NCI-H2227 treated with DMSO at 0.1 percent for 48 hours (cell line): ENCODE results near the gene PPARA.

Source experiments
- DNase-seq: peaks from one replicate; lab custom pipeline; 2025; lab: John Stamatoyannopoulos, UW

The PPARA gene

DNA sequence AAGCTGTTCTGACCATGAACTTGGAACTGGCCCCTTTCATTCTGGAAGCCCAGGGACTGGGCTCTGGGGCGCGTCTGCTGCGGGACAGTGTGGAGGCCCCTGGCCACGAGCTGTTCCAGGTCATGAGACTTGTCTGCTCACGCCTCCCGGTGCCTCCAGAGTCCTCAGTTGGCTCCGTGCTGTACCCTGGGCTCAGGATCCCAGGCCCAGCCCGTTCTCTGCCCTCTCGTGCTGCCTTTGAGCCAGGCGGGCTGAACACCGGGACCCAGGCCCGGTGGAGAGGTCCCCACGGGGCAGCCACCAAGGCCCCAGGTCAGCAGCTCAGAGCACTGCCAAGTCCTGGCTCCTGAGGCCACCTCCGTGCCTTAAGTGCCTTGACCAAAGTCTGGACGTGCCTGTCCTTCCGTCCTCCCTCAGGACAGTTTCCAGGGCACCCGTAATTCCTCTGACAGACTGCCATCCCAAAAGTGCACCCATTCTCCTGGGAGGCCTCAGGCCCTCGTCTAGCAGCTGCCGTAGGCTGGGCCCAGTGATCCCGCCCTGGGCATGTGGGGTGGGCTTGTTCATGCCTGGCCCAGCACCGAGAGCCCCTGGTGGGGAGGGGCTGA, 36.3 kb upstream of the PPARA start:
- no peak for DNase-seq

DNA sequence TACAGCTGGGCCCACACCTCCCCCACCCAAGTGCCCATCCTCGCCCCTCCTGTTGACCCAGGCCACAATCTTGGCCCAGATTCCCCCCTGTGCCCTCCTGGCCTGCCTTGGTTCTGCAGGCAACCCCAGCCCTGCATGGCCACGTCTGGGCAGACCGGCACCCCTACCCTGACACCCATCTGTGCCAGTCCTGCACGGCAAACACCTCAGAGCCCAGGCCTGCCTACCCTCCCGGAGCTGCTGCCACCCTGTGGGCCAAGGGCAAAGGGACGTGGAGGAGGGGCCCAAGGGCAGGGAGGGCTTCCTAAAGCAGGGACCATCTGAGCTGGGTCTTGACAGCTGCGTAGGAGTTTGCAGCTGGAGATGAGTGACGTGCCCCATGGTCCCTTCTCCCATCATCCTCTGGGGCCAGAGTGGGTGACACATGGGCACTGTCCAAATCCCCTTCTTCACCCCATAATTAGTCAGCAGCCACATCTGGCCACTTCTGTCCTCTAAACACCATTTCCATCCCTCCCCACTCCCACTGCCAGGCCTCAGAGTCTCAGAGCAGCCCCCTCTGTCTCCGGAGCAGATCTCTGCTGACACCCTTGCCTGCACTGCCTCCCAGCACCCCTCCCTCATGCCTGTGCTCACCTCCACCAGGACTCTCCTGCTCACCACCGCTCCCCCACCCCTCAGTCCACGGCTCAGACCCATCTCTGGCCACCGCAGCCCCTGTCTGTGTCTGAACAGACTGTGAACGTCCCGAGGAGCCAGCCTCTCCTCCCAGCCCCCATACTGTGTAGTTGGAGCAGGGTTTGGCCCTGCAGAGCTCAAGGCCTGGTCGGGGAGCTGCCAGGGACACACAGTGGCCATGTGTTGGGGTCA, 35.6 kb upstream of the PPARA start:
- no peak for DNase-seq

DNA sequence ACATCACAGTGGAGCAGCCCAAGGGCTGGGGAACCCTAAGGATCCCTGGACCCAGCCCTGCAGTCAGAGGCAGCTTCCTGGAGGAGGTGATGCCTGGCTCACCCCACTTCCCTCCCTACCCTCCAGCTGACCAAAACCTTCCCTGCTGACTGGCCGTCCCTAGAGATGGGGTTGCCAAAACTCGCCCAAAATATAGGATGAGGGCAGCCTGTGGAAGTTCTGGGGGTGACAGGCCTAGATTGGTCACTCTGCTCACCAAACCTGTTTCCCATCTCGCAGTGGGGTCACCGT, 35.0 kb upstream of the PPARA start:
- no peak for DNase-seq

DNA sequence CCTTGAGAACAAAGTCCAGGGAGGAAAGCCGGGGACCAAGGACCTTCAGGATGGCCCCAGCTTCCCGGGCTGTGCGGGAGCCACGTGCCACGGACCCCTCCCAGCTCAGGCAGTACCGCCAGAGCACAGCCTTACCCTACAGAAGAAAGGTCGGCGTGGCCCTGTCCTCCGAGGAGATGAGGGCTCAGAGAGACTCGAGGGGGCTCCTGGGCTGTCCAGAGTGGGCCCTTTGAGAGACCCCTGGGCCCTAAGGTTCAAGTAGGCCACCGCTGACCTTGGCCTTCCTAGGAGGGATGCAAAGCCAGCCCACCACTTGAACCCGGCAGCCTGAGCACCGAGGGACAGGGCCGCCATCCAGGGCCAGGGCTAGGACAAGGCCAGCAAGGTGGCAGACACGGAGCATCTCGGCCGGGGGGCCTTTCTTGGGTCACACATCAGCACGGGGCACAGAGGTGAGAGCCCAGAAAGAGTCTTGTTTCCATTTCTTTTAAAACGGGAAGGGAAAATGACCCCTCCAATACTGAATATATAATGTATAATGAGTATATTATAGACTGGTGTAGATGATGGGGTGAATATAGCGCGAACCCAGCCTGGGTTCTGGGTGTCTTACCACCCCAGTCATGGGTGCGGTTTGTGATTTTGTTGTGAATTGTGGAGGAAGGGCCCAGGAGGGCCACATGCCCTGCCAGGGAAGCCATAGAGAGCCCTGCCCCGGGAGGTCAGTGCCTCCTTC, 34.4 kb upstream of the PPARA start:
- DNase-seq, result no peak

DNA sequence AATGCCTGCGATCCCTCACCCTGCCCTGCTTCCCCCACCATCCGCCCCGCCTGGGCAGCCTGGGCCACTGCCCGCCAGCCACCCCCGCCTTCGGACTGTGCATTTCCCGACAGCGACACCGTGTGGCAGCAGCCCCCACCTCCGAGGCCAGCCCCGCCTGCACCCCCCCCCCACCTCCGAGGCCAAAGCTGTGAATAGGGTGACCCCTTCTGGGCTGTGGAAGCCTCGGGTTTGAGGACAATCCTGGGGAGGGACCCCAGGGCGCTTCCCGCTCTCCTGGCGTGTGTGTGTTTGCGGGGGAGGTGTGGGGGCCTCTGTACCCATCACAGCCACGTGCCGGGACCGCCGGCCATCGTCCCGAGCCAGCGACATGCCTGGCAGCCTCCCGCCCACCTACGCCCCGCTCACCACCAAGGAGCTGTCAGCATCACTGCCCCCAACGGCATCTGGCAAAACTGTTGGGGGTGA, 33.8 kb upstream of the PPARA start:
- DNase-seq, result no peak

DNA sequence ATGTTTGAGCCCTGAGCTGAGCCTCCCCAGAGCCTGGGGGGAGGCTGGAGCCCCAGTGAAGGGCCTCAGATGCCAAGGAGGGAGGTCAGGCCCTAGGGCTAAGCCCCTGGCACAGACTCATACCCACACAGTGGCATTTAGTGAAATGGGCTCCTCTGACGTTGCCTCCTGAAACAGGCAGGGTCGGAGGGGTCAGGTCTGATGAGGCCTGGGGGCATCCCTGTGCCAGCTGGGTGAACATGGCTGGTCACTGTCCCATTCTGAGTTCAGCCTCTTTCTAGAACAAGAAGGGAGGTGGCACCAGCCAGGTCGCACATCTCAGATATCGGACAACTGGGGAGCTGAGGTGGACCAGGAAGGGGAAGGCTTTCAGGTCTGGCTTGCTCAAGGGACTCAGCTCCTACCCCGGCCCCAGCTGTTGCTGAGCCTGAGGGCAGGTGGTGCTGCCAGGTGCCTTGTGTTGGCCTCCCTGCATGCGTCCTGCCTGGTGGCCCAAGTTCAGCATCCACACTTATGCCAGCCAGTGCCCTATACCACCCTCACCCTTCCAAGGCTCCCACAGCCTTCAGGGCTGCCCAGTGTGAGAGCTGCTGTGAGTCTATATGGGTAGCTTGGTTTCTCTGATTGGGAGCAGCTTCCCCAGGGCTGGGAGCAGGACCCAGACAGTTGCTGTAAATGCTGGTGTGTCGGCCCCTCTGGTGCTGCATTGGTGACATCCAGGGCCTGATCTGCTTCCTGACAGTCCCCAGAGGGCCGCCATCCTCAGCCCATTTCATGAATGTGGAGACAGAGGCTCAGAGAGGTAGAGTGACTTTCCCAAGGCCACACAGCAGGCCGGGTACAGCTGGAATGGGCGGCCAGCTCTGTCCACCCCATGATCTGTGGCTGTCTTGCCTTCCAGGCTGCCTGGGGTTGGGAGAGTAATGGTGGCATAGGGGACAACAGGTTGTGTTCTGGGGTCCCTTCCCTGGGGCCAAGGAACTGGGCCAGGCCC, 32.8 kb upstream of the PPARA start:
- no peak for DNase-seq

DNA sequence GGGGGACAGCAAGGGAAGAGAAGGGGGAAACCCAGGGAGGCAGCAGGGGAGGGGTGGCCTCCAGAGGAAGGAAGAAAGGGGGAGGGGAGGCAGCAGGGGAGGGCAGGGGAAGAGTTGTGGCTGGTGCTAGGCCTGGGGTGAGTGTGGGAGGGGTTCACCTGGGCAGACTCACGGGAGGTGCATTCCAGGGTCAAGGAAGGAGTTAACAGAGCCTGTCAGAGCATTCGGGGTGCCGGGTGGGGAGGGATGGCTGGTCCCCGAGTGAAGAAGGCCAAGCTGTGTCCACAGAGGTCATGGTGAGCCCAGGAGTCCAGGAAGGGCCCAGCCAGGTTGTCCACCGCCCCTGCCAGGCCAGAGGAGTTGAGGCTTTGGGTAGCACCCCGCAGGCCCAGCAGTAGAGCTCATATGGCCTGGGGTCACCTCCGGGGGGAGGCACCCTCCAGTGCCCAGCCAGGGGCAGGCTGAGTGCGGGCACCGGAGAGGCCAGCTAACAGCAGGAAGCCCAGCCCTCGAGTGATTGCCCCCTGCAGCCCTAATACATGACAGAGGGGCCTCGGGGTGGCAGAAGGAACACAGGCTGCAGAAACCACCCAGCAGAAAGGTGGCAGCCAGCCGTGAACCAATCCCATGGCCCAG, 31.1 kb upstream of the PPARA start:
- no peak for DNase-seq

DNA sequence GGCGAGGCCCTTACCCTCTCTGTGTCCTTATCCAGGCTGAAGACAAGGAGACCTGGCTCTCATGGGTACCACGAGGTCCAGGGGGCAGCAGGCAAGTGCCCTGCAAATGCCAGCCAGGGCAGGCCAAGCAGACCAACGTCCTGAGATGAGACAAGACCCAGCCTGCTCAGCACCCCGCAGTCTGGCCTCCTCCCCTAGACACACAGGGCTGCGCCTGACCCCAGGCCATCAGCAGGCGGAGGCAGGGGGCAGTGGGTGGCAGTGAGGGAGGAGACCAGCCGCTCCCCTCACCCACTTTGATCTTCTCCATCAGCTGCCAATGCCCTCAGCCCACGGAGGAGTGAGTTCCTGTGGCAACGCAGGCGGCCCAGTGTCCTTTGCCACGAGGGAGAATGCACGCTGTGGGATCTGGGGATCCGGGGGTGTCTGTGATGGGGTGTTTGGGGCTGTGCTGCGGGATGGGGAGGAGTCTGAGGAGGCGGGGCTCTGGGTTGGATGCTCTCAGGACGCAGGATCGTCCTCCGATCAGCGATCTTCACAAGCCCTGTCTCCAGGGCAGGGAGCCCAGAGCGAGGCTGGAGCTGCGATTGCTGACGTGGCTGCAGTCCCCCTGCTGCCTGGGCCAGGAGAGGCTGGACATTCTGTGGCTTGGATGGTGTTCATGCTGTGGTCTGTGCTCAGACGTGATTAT, 30.5 kb upstream of the PPARA start:
- no peak for DNase-seq

DNA sequence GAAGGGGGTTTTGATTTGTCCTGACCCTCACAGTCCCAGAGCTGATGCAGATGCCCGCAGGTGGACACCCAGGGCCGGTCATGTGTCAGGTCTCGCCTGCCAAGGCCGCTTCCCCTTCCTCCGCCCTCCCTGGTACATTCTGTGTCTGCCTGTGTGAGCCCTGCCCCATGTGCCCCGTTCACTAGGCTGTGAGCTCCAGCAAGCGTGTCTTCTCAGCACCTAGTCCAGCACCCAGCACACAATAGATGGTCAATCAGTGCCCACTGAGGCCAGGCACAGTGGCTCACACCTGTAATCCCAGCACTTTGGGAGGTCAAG, 29.9 kb upstream of the PPARA start:
- no peak for DNase-seq

DNA sequence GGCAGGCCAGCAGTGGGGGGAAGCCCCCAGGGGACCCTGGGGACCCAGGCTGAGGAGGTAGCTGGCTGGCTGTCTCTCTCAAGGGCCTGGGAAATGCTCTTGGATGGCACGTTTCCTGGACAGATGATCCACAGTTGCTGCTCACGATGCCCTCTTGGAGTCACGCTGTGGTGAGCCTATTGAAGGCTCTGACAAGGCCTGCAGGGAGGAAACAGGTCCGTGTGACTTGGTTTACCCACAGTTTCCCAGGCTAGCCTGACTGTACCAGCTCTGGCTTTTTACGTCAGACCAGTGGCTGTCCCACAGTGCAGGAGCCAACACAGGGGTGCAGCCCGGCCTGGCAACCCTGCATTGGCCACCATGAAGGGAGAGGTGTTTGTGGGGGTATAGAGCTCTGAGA, 29.2 kb upstream of the PPARA start:
- DNase-seq, result no peak

DNA sequence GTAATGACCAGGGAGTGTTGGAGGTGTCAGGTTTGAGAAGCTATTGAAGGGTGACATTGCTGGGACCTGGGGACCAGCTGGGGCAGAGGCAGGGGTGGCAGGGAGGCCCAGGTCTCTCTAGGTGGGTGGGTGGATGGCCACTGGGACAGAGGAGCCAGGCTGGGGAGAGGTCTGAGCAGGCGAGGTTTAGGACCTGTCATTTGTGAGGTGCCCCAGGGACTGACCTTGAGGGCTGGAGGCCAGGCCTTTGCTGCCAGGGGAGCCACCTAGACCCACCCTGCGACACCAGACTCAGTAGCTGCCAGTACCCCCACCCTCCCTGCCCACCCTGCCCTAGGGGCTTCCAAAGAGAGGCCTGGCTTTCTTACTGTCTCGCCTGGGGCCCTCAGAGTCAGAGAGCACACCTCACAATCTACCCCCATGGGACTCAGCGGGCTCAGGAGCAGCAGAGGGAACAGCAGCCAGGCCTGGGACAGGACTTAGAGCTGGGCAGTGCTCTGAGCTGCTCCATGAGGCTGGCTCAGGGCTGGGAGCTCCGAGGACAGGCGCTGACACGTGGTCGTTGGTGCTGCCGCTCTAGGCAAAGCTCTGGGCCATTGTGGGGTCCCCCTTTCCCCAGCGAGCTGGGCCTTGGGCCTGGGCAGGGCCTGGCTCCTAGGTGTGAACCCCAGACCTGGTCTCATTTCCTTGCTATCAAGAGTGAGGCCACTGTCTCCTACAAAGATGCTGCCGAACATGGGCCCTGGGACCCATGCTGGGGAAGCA, 28.6 kb upstream of the PPARA start:
- DNase-seq, result no peak

DNA sequence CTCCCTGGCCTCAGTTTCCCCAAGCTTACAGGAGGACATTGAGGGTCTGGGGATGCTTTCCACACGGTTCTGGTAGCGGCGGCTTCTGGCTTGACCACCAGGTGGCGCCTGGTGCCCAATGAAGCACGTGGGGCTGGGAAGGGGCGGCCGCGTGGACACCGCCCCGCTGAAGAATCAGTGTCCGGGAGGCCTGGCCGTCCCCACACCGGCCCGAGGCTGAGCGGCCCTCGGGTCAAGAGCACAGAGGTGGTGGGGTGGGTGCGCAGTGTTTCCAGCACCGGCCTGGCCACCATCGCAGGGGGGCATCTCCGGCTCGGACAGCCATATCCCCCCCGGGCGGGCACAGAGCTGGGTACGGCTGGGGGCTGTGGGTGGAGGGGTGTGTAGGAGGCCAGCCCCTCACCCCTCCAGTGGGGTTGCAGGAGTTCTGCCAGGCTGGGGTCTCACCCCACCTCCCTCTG, 27.8 kb upstream of the PPARA start:
- DNase-seq, result peak; percentile 7

DNA sequence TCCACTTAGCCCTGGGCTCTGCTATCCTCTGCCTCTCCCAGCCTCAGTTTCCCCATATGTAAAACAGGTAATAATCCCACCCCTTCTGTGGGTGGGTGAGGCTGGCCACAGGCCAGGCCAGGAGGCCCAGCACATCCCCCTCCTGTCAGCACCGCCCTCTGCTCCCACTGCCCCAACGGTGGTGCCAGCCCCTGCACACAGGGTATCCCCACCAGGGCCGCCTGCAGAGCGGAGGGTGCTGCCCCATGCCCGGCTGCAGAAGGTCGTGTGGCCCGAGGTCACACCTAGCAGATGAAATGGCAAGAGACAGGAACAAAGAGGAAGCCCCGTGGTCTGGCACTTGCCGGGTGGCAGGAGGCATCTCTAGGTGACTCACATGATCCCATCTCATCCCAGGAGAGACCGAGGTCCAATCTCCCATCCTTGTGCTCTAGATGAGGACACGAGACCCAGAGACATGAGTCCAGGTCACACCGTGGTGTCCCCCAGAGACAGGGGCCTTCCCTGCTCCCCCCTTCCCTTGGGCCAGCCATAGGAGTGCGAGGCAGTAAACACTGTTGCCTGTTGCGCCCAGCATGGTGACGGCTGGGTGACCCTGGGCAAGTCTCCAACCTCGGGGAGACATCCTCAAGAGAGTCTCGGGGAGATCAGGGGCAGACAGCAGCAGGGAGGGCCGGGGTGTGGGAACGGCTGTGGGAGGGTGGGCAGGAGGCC, 27.2 kb upstream of the PPARA start:
- no peak for DNase-seq

DNA sequence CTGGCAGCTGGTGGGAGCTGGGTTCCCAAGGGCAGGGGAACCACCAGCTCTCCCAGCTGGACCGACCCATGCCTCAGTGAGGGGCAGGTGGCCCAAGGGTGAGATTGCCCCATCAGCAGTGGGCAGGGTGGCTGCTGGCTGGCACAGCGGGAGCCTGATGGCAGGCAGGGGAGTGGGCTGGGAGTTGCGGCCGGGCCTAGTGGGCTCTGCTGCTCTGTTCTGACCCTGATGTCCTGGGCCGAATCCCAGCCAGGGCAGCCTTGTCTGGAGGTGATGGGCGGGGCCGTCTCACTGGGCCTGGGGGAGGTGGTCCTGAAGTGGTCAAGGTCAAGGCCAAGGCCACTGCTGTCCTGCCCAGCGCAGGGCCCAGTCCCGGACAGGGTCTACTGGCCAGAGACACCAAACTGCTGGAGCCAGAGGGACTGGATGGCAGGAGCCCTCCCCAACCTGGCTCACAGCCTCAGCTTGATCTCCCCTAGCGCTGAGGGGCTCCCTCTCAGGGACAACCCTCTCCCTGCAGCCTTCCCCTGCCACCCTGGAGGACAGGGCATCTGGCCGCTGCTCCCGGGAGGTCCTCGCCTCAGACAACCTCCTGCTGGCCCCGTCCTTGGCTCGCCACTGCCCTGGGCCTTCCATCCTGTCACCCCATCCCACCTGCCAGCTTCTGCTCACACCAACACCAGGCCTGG, 26.5 kb upstream of the PPARA start:
- no peak for DNase-seq

DNA sequence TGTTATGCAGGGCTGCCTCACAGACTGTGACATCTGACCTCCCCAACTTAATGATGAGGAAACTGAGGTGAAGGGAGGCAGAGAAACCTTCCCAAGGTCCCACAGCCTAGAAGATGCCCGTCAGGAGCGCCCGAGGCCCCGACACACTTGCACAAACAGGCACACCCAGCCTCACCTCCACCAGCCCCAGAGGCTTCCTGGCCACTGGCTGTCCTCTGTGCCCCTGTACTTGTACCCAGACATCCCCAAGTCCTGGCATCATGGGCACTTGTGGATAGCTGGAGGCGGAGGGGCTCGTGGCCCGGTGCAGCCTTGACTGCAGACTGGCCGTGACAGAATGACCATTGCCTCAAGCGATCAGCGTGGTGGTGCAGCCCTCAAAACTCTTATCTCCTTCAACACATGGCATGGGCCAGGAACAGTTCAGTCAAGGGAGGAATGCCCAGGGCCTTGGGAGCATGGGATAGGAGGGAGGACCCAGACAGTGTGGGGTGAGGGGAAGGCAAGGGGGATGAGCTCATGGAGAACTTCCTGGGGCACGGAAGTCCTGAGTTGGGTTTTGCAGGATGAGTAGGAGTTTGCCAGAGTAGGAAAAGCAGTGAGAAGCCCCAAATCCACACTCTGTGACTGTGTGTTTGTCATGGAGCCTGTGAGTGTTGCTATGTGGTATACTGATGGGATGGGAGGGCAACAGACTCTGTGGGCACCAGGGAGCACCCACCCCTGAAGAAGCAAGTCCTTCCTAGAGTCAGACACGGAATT, 25.8 kb upstream of the PPARA start:
- DNase-seq, result no peak

DNA sequence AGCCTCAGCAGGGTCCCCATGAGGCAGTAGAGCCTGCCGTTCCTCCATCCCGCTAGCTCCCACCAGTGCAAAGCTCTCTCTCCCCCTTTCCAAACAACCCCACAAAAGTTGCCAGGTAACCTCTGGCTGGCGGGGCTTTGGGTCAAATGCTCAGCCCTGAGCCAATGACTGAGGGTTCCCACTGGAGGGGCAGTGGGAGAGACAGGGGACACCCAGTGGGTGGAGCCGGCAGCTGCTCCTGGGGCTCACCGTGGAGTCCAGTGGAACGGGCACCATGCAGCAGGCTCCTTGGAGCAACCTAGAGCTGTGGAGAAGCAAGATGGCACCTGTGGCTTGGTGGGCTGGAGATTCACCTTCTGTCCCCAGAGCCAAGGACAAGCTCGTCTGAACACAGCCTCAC, 25.0 kb upstream of the PPARA start:
- no peak for DNase-seq

DNA sequence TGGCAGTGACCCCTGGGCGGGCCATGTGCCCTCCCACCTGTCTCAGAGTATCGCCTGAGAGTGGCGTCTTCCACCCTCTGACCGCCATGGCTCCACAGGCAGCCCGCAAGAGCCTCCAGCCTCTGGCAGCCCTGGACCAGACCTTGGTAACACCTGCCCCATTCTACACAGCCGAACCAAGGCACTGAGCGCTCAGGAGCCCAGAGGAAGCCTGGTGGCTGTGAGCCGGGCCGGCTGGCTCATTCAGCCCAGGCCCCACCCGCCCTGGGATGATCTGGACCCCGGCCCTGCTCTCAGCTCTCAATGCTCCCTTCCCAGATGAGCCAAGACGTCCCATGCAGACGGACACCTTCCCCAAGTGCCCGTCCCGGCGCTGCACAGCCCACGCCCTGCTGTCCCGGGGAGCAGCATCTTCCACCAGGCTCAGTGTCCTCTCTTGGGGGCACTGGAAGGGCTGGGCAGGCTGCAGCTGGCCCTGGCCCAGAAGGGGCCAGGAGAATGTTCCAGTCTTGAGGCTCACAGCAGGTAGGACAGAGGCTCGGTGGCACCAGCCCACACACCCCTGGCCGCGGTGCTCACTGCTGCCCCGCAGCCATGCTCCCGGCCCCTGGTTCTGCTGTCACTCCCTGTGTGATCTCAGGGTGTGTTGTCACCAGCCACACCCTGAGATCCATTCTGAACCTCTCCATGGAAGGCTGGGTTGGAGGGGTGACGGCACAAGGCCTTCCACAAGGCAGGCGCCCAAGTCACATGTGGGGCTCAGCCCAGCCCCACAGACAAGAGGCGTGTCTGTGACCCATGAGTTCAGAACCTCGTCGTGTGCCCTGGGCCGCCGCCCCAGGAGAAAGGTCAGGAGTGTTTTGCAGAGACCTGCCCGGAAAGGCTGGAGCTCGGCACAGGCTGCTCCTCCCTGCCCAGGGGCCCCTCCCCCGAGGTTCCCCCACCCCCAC, 24.2 kb upstream of the PPARA start:
- DNase-seq, result no peak
